ENCODE measurements around the gene SORCS2.
"Not testable (repeated sequence)": the region's sequence is repeated elsewhere in the genome, so short reads cannot be mapped to it uniquely, and the experiment has no call there.

Gene SORCS2

GRCh38 chr4:7558436-7558835 is 366.1 kb downstream of the SORCS2 start:
- no peak for DNase-seq (ENCODE audit: low read depth)

- no peak for DNase-seq (ENCODE audit: low read depth)
Observed at GRCh38 chr4:7559316-7559715, 367.0 kb downstream of the SORCS2 start.

GRCh38 chr4:7559741-7560395 is 367.5 kb downstream of the SORCS2 start:
- no peak for DNase-seq (ENCODE audit: low read depth)

- no peak for DNase-seq (ENCODE audit: low read depth)
Observed at GRCh38 chr4:7561557-7561956, 369.2 kb downstream of the SORCS2 start.

- DNase-seq (ENCODE audit: low read depth) = no peak
Observed at GRCh38 chr4:7564242-7564641, 371.9 kb downstream of the SORCS2 start.

GRCh38 chr4:7565483-7565882 is 373.1 kb downstream of the SORCS2 start:
- no peak for DNase-seq (ENCODE audit: low read depth)

- no peak for DNase-seq (ENCODE audit: low read depth)
Observed at GRCh38 chr4:7569810-7570783, 377.8 kb downstream of the SORCS2 start.

- no peak for DNase-seq (ENCODE audit: low read depth)
Observed at GRCh38 chr4:7571001-7571400, 378.7 kb downstream of the SORCS2 start.

GRCh38 chr4:7571701-7572100 is 379.4 kb downstream of the SORCS2 start:
- no peak for DNase-seq (ENCODE audit: low read depth)

GRCh38 chr4:7572894-7573293 is 380.6 kb downstream of the SORCS2 start:
- no peak for DNase-seq (ENCODE audit: low read depth)

GRCh38 chr4:7573576-7574091 is 381.3 kb downstream of the SORCS2 start:
- no peak for DNase-seq (ENCODE audit: low read depth)

- no peak for DNase-seq (ENCODE audit: low read depth)
Observed at GRCh38 chr4:7574287-7575014, 382.1 kb downstream of the SORCS2 start.

- no peak for DNase-seq (ENCODE audit: low read depth)
Observed at GRCh38 chr4:7575426-7575825, 383.1 kb downstream of the SORCS2 start.

GRCh38 chr4:7577361-7578039 is 385.2 kb downstream of the SORCS2 start:
- not testable (repeated sequence) for DNase-seq (ENCODE audit: low read depth)

- no peak for DNase-seq (ENCODE audit: low read depth)
Observed at GRCh38 chr4:7581477-7581876, 389.1 kb downstream of the SORCS2 start.

- DNase-seq (ENCODE audit: low read depth) = no peak
Observed at GRCh38 chr4:7582313-7583097, 390.2 kb downstream of the SORCS2 start.

- no peak for DNase-seq (ENCODE audit: low read depth)
Observed at GRCh38 chr4:7584098-7584497, 391.8 kb downstream of the SORCS2 start.

- no peak for DNase-seq (ENCODE audit: low read depth)
Observed at GRCh38 chr4:7584606-7585159, 392.3 kb downstream of the SORCS2 start.

- no peak for DNase-seq (ENCODE audit: low read depth)
Observed at GRCh38 chr4:7585768-7586167, 393.4 kb downstream of the SORCS2 start.

Measured in stimulated activated CD8-positive, alpha-beta memory T cell treated with anti-CD3 and anti-CD28 coated beads, Interleukin-15, amount 100 ng/mL, for 24 hours (primary cell).